WTC11 (cell line): ENCODE data around the gene ADGRF3. TPM values are rescaled to one million over a fixed set of nuclear protein-coding genes. Genes with fewer than 3 reads are reported as not detected.

Source experiments
- ATAC-seq: fragments of 200-7000 bp; cut with Tn5 transposase; 2 replicates; pipeline ENCODE4 v1.10.0; 2021; ENCODE audit warnings: mild to moderate bottlenecking, moderate library complexity
- CTCF ChIA-PET: fragments of 300-600 bp; sonication (Branson Sonifier 250); formaldehyde crosslinking; loops from one replicate; lab custom pipeline; 2021; ENCODE audit warnings: antibody characterized with exemption; lab: Charles Lee
- POLR2A ChIA-PET: fragments of 350-600 bp; sonication (Branson Sonifier 250); formaldehyde crosslinking; loops from one replicate; lab custom pipeline; 2021; ENCODE audit warnings: antibody characterized with exemption; lab: Charles Lee
- DNase-seq: peaks from one replicate; pipeline ENCODE4 v3.0.0; 2021; ENCODE audit warnings: low spot score
- H3K27ac Mint-ChIP-seq: 2 replicates; pipeline ENCODE4 v1.8.0; 2021; ENCODE audit warnings: mixed read lengths
- H3K27me3 Mint-ChIP-seq: 2 replicates; pipeline ENCODE4 v1.8.0; 2021; ENCODE audit warnings: low read depth, mild to moderate bottlenecking, moderate library complexity, mixed read lengths
- H3K36me3 Mint-ChIP-seq: 2 replicates; pipeline ENCODE4 v1.8.0; 2021; ENCODE audit warnings: mixed read lengths
- H3K4me1 Mint-ChIP-seq: 2 replicates; pipeline ENCODE4 v1.8.0; 2022; ENCODE audit warnings: mixed read lengths
- H3K4me3 Mint-ChIP-seq: 2 replicates; pipeline ENCODE4 v1.8.0; 2021; ENCODE audit warnings: mild to moderate bottlenecking, moderate library complexity, mixed read lengths
- H3K9me3 Mint-ChIP-seq: 2 replicates; pipeline ENCODE4 v1.8.0; 2021; ENCODE audit warnings: mixed read lengths
- ARID4B ChIP-seq: sonication (generic); formaldehyde crosslinking; IDR thresholded peaks from 2 replicates; pipeline ENCODE4 v1.8.0; 2023; ENCODE audit warnings: missing genetic modification reagents, mild to moderate bottlenecking, borderline replicate concordance
- ATF6 ChIP-seq: sonication (generic); formaldehyde crosslinking; IDR thresholded peaks from 2 replicates; pipeline ENCODE4 v1.8.1; 2023; ENCODE audit warnings: mild to moderate bottlenecking, missing genetic modification reagents
- CDX4 ChIP-seq: fragments of 250-450 bp; sonication (Bioruptor Pico); IDR thresholded peaks from 2 replicates; pipeline ENCODE4 v1.9.0; 2021; ENCODE audit warnings: moderate library complexity, mild to moderate bottlenecking, inconsistent platforms, borderline replicate concordance
- ESRRA ChIP-seq: sonication (generic); formaldehyde crosslinking; IDR thresholded peaks from 2 replicates; pipeline ENCODE4 v1.8.1; 2022; ENCODE audit warnings: mild to moderate bottlenecking, missing genetic modification reagents, borderline replicate concordance
- ETV6 ChIP-seq: sonication (generic); formaldehyde crosslinking; IDR thresholded peaks from 2 replicates; pipeline ENCODE4 v1.8.1; 2022; ENCODE audit warnings: mild to moderate bottlenecking, missing genetic modification reagents
- FOXP1 ChIP-seq: sonication (generic); formaldehyde crosslinking; IDR thresholded peaks from 2 replicates; pipeline ENCODE4 v1.8.0; 2022; ENCODE audit warnings: missing genetic modification reagents, mild to moderate bottlenecking, moderate library complexity, borderline replicate concordance
- GABPB1 ChIP-seq: sonication (generic); formaldehyde crosslinking; IDR thresholded peaks from 2 replicates; pipeline ENCODE4 v1.8.1; 2023; ENCODE audit warnings: mild to moderate bottlenecking, missing genetic modification reagents
- HMGXB4 ChIP-seq: sonication (generic); formaldehyde crosslinking; IDR thresholded peaks from 2 replicates; pipeline ENCODE4 v1.8.1; 2023; ENCODE audit warnings: mild to moderate bottlenecking, moderate library complexity, missing genetic modification reagents
- NR1H2 ChIP-seq: sonication (generic); formaldehyde crosslinking; IDR thresholded peaks from 2 replicates; pipeline ENCODE4 v1.9.0; 2021; ENCODE audit warnings: mild to moderate bottlenecking, moderate library complexity, missing genetic modification reagents
- NR3C1 ChIP-seq: sonication (generic); formaldehyde crosslinking; conservative IDR thresholded peaks from 2 replicates; pipeline ENCODE4 v1.8.1; 2023; ENCODE audit warnings: low read depth, mild to moderate bottlenecking, missing genetic modification reagents
- PRDM15 ChIP-seq: sonication (generic); formaldehyde crosslinking; IDR thresholded peaks from 2 replicates; pipeline ENCODE4 v1.8.0; 2022; ENCODE audit warnings: missing genetic modification reagents
- SMAD3 ChIP-seq: sonication (generic); formaldehyde crosslinking; IDR thresholded peaks from 2 replicates; pipeline ENCODE4 v1.8.0; 2022; ENCODE audit warnings: missing genetic modification reagents, mild to moderate bottlenecking, borderline replicate concordance
- SMAD4 ChIP-seq: sonication (generic); formaldehyde crosslinking; IDR thresholded peaks from 2 replicates; pipeline ENCODE4 v1.8.0; 2022; ENCODE audit warnings: mild to moderate bottlenecking, missing genetic modification reagents
- USF2 ChIP-seq: sonication (generic); formaldehyde crosslinking; IDR thresholded peaks from 2 replicates; pipeline ENCODE4 v1.8.1; 2023; ENCODE audit warnings: mild to moderate bottlenecking, missing genetic modification reagents, moderate library complexity
- ZNF219 ChIP-seq: sonication (generic); formaldehyde crosslinking; IDR thresholded peaks from 2 replicates; pipeline ENCODE4 v1.8.0; 2023; ENCODE audit warnings: missing genetic modification reagents, mild to moderate bottlenecking, borderline replicate concordance
- ZNF232 ChIP-seq: sonication (generic); formaldehyde crosslinking; IDR thresholded peaks from 2 replicates; pipeline ENCODE4 v1.8.0; 2022; ENCODE audit warnings: mild to moderate bottlenecking, missing genetic modification reagents
- ZNF281 ChIP-seq: sonication (generic); formaldehyde crosslinking; IDR thresholded peaks from 2 replicates; pipeline ENCODE4 v1.8.0; 2023; ENCODE audit warnings: mild to moderate bottlenecking, missing genetic modification reagents
- ZNF512 ChIP-seq: sonication (generic); formaldehyde crosslinking; IDR thresholded peaks from 2 replicates; pipeline ENCODE4 v1.8.1; 2022; ENCODE audit warnings: missing genetic modification reagents, borderline replicate concordance
- total RNA-seq: library from RNA; stranded (reverse); gene quantifications from 3 replicates; pipeline ENCODE4 v1.2.3, GENCODE V29; 2021

ADGRF3 gene
- total RNA-seq, 1 experiment from 2014 or later: 0.48 TPM

GRCh38 chr2:26340831-26341230 lies 5.8 kb downstream of the ADGRF3 start (continued):
- TF ChIP-seq NR1H2 (CRISPR knock-in tag): no peak
- no peak for TF ChIP-seq ETV6 (CRISPR knock-in tag)
- no peak for TF ChIP-seq ZNF512 (CRISPR knock-in tag)

- Mint-ChIP-seq H3K27me3 (no peaks in the 10 kb centered on the region; the same call in 1 of the 2 replicates), H3K36me3 (no peaks in the 10 kb centered on the region), H3K9me3 (no peaks in the 10 kb centered on the region), H3K4me1 (peaks cover 12% of the 10 kb centered on the region), H3K4me3 (no peak overlapping the region), H3K27ac (no peak overlapping the region)
- ChIA-PET POLR2A (no interaction called here), CTCF (no interaction called here)
- no peak for ATAC-seq
- no peak for DNase-seq
- no peak for TF ChIP-seq SMAD4 (CRISPR knock-in tag)
- no peak for TF ChIP-seq ARID4B
- TF ChIP-seq CDX4 (CRISPR knock-in tag): no peak
- no peak for TF ChIP-seq ATF6 (CRISPR knock-in tag)
- TF ChIP-seq USF2 (CRISPR knock-in tag): no peak
- TF ChIP-seq ESRRA: no peak
- no peak for TF ChIP-seq NR3C1 (CRISPR knock-in tag)
- no peak for TF ChIP-seq ZNF219 (CRISPR knock-in tag)
- TF ChIP-seq HMGXB4: no peak
- no peak for TF ChIP-seq GABPB1 (CRISPR knock-in tag)
- TF ChIP-seq ZNF281 (CRISPR knock-in tag): no peak
- no peak for TF ChIP-seq PRDM15 (CRISPR knock-in tag)
- TF ChIP-seq ZNF232: no peak
- TF ChIP-seq SMAD3 (CRISPR knock-in tag): no peak
- no peak for TF ChIP-seq NR1H2 (CRISPR knock-in tag)
- no peak for TF ChIP-seq FOXP1
Measured at GRCh38 chr2:26337298-26337697, 9.3 kb downstream of the ADGRF3 start.
